ACHN (cell line): ENCODE results near the gene GSN.

Experiments used
- DNase-seq: peaks from one replicate; pipeline ENCODE4 v3.0.0-alpha.2; 2015
- in situ Hi-C: cut with HindIII; loops from 2 replicates; pipeline ENCODE4 v1.10.0; 2017; ENCODE audit warnings: low sequenced_read_pairs, low pct_ligation_motif_present, low pct_unique_long_range_greater_than_20kb

Gene GSN

DNA sequence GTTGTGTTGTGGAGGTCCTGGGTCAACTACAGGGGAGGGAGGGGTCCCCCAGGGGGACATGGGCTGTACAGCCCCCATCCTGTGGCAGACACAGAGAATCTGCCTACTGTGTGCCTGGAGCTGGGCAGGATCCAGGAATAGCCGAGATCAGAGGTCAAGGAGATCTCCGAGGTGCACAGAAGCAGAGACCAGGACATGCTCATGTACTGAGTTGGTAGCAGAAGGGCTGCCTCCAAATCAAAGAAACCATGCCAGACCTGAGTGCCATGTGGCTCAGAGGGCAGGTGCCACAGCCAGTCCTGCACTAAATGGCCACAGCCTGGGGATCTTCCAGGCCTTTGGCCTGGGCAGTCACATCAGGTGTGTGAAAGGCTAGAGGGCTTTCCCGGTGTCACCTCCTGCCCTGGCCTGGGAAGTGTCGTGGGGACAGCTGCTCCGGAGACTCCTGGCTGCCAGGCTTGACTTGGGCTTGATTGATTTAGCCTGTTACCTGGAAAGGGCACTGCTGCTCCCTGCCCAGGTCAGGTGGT, 27.8 kb downstream of the GSN start:
- no peak for DNase-seq
- in situ Hi-C loops = no loop called here

DNA sequence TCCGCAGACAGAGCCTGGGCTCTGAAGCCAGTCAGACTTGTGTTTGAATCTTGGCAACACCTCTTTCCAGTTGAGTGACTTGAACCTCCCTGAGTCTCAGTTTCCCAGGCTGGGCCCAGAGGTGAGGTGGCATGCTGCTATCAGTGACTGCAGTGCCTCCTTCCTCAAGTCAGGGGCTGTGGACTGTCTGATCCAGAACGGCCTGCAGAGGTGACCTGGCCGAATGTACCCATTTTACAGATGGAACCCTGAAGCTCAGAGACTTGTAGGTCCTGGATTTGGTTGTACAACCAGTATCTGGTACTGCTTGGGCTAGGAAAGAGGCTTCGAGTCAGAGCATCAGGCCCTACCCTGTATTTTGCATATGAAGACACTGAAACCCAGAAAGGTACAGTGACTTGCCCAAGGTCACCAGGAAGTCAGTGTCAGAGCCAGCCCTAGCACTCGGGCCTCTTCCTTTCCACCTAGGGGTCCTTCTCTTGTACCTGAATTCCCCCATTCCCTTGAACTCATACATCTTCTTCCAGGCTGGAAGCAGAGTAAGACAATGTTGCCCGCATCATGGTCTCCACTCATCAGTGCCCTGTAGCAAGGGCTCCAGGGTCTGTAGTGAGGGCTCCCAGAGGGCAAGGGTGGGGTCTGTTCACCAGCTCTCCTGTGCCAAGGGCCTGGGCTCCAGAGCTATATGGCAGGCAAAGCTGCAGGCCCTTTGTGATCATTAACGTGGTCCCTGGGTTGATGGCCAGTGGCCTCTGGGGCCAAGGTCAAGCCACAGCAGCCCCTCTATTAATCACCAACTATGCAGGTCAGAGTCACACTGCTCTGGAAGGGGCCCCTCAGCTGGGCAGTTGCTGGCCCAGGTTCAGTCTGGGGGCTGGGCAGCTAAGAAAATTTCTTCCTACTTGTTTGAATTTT, 28.5 kb downstream of the GSN start:
- DNase-seq = no peak
- in situ Hi-C loops = no loop called here

DNA sequence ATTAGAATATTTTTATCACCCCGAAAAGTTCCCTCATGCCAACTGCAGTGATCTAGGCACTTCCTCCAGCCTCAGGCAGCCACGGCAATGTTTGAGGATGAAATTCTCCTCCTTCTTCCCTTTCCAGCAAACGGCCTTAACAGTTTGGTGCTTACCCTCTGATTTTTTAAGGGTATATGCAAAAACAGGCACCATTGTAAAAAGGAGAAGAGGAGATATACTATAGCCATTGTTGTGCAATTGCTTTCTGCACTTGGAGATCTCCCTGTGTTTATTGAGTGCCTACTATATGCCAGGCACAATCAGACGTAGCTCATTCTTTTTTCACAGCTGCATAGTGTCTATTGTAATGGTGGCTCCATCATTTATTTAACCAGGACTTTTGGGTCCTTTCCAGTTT, 29.4 kb downstream of the GSN start:
- no peak for DNase-seq
- in situ Hi-C loops = no loop called here

- in situ Hi-C loops = no loop called here
- DNase-seq = no peak
Observed at GRCh38 chr9:121298016-121298538, 30.1 kb downstream of the GSN start.

- DNase-seq = no peak
- in situ Hi-C loops = no loop called here
Observed at GRCh38 chr9:121298689-121299466, 30.9 kb downstream of the GSN start.

- DNase-seq = no peak
- in situ Hi-C loops = no loop called here
Observed at GRCh38 chr9:121299467-121300282, 31.7 kb downstream of the GSN start.

DNA sequence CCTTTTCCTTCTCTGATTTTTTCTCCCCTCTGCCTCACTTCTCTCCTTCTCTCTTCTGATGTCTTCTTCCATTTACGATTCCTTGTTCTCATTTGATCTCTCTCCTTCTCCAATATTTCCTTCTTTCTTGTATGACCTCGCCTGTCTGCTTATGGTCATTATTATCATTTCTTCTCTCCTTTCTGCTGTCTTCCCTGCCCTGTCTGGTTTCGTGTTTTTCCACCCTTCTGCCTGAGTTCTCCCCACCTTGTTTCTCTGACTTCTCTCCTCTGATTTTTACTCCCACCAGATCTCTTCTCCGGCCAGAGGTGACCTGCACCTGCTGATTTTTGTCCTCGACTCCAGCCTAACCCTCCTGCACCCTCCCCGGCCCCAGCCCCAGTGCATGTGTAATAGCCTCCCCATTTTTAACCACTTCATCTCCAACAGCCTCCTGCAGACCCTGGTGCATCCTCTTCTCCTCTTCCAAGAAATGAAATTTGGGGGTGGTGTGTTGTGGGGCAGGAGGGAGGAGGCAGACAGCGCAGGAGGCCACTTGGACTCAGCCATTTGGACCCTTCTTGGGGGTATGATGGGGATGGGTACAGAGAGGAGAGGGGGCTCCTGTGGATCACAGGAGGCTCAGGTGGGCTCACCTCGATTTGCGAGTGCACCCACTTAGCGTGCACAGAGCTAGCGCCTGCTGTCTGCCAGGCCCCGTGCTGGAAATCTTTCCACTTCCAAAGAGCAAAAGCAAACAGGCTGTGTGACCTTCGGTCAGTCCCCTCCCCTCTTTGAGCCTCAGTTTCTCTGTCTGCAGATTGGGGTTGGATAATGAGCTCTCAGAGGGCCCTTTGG, 32.5 kb downstream of the GSN start:
- in situ Hi-C loops = no loop called here
- no peak for DNase-seq

DNA sequence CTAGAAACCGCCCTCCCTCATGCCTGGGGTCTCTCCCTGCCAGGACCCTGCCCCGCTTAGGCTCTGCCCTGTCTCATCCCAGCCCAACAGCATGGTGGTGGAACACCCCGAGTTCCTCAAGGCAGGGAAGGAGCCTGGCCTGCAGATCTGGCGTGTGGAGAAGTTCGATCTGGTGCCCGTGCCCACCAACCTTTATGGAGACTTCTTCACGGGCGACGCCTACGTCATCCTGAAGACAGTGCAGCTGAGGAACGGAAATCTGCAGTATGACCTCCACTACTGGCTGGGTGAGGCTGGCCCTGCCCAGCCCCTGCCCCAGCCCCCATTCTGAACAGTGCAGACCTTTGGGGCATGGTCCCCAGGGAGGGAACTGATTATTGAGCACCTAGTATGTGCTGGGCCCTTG, 33.9 kb downstream of the GSN start:
- no peak for DNase-seq
- in situ Hi-C loops = no loop called here

DNA sequence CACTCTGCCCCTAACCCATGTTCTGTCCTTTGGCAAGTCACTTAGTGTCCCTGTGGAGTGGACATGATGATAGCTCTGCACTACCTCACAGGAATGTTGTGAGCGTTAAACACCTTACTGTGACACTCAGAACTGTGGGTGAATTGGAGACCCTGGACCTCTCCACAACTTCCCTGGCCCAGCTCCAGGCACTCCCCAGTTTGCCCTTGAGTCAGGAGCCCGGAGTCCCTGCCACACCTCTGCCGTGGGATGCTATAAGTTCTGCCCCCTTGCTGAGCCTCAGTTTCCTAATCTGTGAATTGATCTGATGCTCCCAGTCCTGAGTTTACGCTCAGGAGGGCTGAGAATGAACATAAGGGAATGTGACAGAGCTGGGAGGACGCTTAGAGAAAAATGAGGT, 34.4 kb downstream of the GSN start:
- no peak for DNase-seq
- in situ Hi-C loops = no loop called here

DNA sequence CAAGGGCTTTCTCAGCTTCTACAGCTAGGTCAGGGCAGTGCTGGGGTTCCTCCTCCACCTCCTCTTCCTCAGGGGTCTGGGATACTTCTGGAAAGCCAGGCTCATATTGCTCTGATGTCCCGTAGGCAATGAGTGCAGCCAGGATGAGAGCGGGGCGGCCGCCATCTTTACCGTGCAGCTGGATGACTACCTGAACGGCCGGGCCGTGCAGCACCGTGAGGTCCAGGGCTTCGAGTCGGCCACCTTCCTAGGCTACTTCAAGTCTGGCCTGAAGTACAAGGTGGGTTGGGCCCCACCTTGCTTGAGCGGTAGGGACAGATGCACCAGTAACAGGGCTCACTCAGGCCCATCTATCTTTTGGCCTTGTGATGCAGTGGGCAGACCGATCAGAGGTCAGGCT, 34.8 kb downstream of the GSN start:
- DNase-seq = no peak
- in situ Hi-C loops = no loop called here

- in situ Hi-C loops = no loop called here
- DNase-seq = no peak
Observed at GRCh38 chr9:121303456-121304451, 35.8 kb downstream of the GSN start.

- no peak for DNase-seq
- in situ Hi-C loops = no loop called here
Observed at GRCh38 chr9:121304707-121305106, 36.7 kb downstream of the GSN start.

GRCh38 chr9:121305269-121305994, 37.5 kb downstream of the GSN start:
- no peak for DNase-seq
- in situ Hi-C loops = no loop called here

- in situ Hi-C loops = no loop called here
- no peak for DNase-seq
Observed at GRCh38 chr9:121307976-121308375, 40.0 kb downstream of the GSN start.

DNA sequence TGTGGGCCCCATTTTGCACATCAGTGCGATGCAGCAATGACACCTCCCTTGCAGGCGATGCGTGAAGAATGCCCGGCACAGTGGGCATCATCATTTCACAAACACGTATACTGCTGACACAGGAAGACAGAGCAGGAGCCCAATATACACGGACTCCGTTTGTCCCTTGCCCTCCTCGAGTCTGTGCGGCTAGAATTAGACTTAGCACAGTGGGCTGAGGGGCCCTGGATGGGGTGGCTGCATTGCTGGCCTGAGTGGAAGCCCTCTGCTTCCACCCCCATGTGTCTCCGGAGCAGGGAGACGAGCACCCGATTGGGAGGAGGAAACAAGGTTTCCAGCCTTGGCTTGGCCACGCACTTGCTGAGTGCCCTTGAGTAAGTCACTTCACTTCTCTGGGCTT, 40.8 kb downstream of the GSN start:
- in situ Hi-C loops = no loop called here
- no peak for DNase-seq

DNA sequence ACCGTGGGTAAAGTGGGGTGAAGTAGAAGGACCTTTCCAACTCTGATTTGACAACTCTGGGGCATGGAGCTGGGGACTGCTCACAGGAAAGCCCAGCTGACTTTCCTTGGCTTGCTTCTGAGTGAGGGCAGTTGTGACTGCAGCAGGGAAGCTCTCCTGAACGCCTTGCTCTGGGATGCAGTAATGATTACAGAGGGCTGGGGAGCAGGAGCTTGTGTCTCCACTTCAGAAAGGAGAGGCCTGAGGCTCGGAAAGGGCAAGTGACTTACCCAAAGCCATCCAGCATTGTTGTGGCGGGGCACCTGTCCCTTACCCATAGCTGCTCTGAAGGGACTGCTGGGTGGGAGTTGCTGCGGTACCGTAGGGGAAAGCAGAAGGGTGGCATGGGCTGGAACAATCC, 41.2 kb downstream of the GSN start:
- no peak for DNase-seq
- in situ Hi-C loops = no loop called here
